WTC11 (cell line): ENCODE measurements around the gene PIGX. TPM values are rescaled to one million over a fixed set of nuclear protein-coding genes. Genes with fewer than 3 reads are reported as not detected.

Source experiments
- ATAC-seq: fragments of 200-7000 bp; cut with Tn5 transposase; 2 replicates; pipeline ENCODE4 v1.10.0; 2021; ENCODE audit warnings: mild to moderate bottlenecking, moderate library complexity
- CTCF ChIA-PET: fragments of 300-600 bp; sonication (Branson Sonifier 250); formaldehyde crosslinking; loops from one replicate; lab custom pipeline; 2021; ENCODE audit warnings: antibody characterized with exemption; lab: Charles Lee
- POLR2A ChIA-PET: fragments of 350-600 bp; sonication (Branson Sonifier 250); formaldehyde crosslinking; loops from one replicate; lab custom pipeline; 2021; ENCODE audit warnings: antibody characterized with exemption; lab: Charles Lee
- DNase-seq: peaks from one replicate; pipeline ENCODE4 v3.0.0; 2021; ENCODE audit warnings: low spot score
- H3K27ac Mint-ChIP-seq: 2 replicates; pipeline ENCODE4 v1.8.0; 2021; ENCODE audit warnings: mixed read lengths
- H3K27me3 Mint-ChIP-seq: 2 replicates; pipeline ENCODE4 v1.8.0; 2021; ENCODE audit warnings: low read depth, mild to moderate bottlenecking, moderate library complexity, mixed read lengths
- H3K36me3 Mint-ChIP-seq: 2 replicates; pipeline ENCODE4 v1.8.0; 2021; ENCODE audit warnings: mixed read lengths
- H3K4me1 Mint-ChIP-seq: 2 replicates; pipeline ENCODE4 v1.8.0; 2022; ENCODE audit warnings: mixed read lengths
- H3K4me3 Mint-ChIP-seq: 2 replicates; pipeline ENCODE4 v1.8.0; 2021; ENCODE audit warnings: mild to moderate bottlenecking, moderate library complexity, mixed read lengths
- H3K9me3 Mint-ChIP-seq: 2 replicates; pipeline ENCODE4 v1.8.0; 2021; ENCODE audit warnings: mixed read lengths
- ATF1 ChIP-seq: sonication (generic); formaldehyde crosslinking; IDR thresholded peaks from 2 replicates; pipeline ENCODE4 v1.8.1; 2023; ENCODE audit warnings: mild to moderate bottlenecking, moderate library complexity, missing genetic modification reagents
- ESRRA ChIP-seq: sonication (generic); formaldehyde crosslinking; IDR thresholded peaks from 2 replicates; pipeline ENCODE4 v1.8.1; 2022; ENCODE audit warnings: mild to moderate bottlenecking, missing genetic modification reagents, borderline replicate concordance
- FOXJ3 ChIP-seq: sonication (generic); formaldehyde crosslinking; IDR thresholded peaks from 2 replicates; pipeline ENCODE4 v1.9.0; 2021; ENCODE audit warnings: missing genetic modification reagents, mild to moderate bottlenecking, borderline replicate concordance
- JAZF1 ChIP-seq: fragments of 250-450 bp; sonication (Bioruptor Pico); IDR thresholded peaks from 2 replicates; pipeline ENCODE4 v1.9.0; 2021; ENCODE audit warnings: moderate library complexity, mild to moderate bottlenecking, inconsistent platforms
- MAX ChIP-seq: sonication (generic); formaldehyde crosslinking; IDR thresholded peaks from 2 replicates; pipeline ENCODE4 v1.8.0; 2022; ENCODE audit warnings: mild to moderate bottlenecking, missing genetic modification reagents
- NFYB ChIP-seq: sonication (generic); formaldehyde crosslinking; conservative IDR thresholded peaks from 2 replicates; pipeline ENCODE4 v1.8.0; 2022; ENCODE audit warnings: low read depth, missing genetic modification reagents
- TCF7 ChIP-seq: sonication (generic); formaldehyde crosslinking; IDR thresholded peaks from 2 replicates; pipeline ENCODE4 v1.8.0; 2022; ENCODE audit warnings: mild to moderate bottlenecking, low read depth, missing genetic modification reagents, moderate library complexity
- TEAD4 ChIP-seq: sonication (generic); formaldehyde crosslinking; IDR thresholded peaks from 2 replicates; pipeline ENCODE4 v1.8.0; 2022; ENCODE audit warnings: mild to moderate bottlenecking, missing genetic modification reagents
- ZNF317 ChIP-seq: sonication (generic); formaldehyde crosslinking; IDR thresholded peaks from 2 replicates; pipeline ENCODE4 v1.8.1; 2023; ENCODE audit warnings: low read depth, mild to moderate bottlenecking, moderate library complexity, missing genetic modification reagents, borderline replicate concordance
- total RNA-seq: library from RNA; stranded (reverse); gene quantifications from 3 replicates; pipeline ENCODE4 v1.2.3, GENCODE V29; 2021
- TF ChIP-seq, protein P1 (sequence below): sonication (generic); formaldehyde crosslinking; IDR thresholded peaks from 2 replicates; pipeline ENCODE4 v1.8.1; 2023; ENCODE audit warnings: mild to moderate bottlenecking, moderate library complexity, missing genetic modification reagents
- TF ChIP-seq, protein P2 (sequence below): sonication (generic); formaldehyde crosslinking; IDR thresholded peaks from 2 replicates; pipeline ENCODE4 v1.8.0; 2022; ENCODE audit warnings: mild to moderate bottlenecking, missing genetic modification reagents
- TF ChIP-seq, protein P3 (sequence below): fragments of 250-450 bp; sonication (Bioruptor Pico); IDR thresholded peaks from 2 replicates; pipeline ENCODE4 v1.8.0; 2021; ENCODE audit warnings: mild to moderate bottlenecking

Gene PIGX
- total RNA-seq, 1 experiment from 2014 or later, result 12.8 TPM

DNA sequence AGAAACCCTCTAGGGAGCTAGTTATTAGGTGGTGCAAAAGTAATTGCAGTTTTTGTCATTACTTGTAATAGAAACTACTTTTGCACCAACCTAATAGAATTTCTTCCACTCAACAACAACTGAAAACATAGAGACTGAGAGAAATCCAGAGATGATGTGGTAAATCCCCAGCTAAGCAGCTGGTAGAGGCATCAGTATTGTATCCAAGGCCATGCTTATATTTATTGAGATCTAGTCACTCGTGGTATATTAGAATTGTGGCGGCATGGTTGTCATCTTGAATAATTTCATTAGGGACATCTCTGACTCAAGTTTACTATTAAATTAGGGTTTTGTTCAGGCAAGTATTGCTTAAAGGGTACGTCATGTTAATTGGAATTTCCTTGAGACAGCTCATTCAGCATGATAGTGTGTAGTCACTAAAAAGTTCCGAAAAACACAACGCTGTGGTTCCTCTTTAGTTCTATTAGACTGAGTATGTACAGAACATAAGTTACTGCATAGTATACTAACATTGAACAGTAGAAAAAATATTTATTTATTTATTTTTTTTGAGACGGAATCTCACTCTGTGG lies 62.8 kb downstream of the PIGX start:
- H3K9me3 Mint-ChIP-seq, result peaks cover 18% of the 10 kb centered on the region

GRCh38 chr3:196775938-196776337 lies 63.8 kb downstream of the PIGX start:
- CTCF ChIA-PET, result no interaction called here

More for the DNA sequence above, 62.8 kb downstream of the PIGX start:
- no peak for ATAC-seq
- ChIA-PET CTCF (interaction anchor here (1.2 kb wide), 1 partner anchor 246 kb away, joined by 3 read pairs; no protein-coding TSS in a partner anchor), POLR2A (no interaction called here)
- H3K36me3 Mint-ChIP-seq, result peaks cover 32% of the 10 kb centered on the region
- no peak for DNase-seq
- peak overlapping the region; percentile 87 for H3K27ac Mint-ChIP-seq
- peaks cover 35% of the 10 kb centered on the region for H3K4me1 Mint-ChIP-seq
- no peak overlapping the region for H3K4me3 Mint-ChIP-seq
- H3K27me3 Mint-ChIP-seq, result no peaks in the 10 kb centered on the region
- no peak for TF ChIP-seq TEAD4 (CRISPR knock-in tag)

GRCh38 chr3:196777836-196778235 lies 65.7 kb downstream of the PIGX start:
- H3K4me3 Mint-ChIP-seq, result no peak overlapping the region
- peaks cover 41% of the 10 kb centered on the region for H3K36me3 Mint-ChIP-seq
- H3K27ac Mint-ChIP-seq, result peak overlapping the region; percentile 44; the same call in 1 of the 2 replicates
- CTCF ChIA-PET, result no interaction called here
- TF ChIP-seq NFYB, result no peak
- no peak for TF ChIP-seq JAZF1 (CRISPR knock-in tag)
- no peak for TF ChIP-seq TCF7
- TF ChIP-seq FOXJ3 (CRISPR knock-in tag), result no peak
- TF ChIP-seq ESRRA, result no peak
- ATAC-seq (no peak), DNase-seq (no peak)
- peaks cover 26% of the 10 kb centered on the region for H3K4me1 Mint-ChIP-seq
- H3K9me3 Mint-ChIP-seq, result peaks cover 19% of the 10 kb centered on the region
- POLR2A ChIA-PET, result no interaction called here
- no peaks in the 10 kb centered on the region for H3K27me3 Mint-ChIP-seq

More at GRCh38 chr3:196775938-196776337, 63.8 kb downstream of the PIGX start:
- no peak for ATAC-seq
- POLR2A ChIA-PET, result no interaction called here
- no peaks in the 10 kb centered on the region for H3K27me3 Mint-ChIP-seq
- no peak overlapping the region for H3K4me3 Mint-ChIP-seq
- peaks cover 23% of the 10 kb centered on the region for H3K9me3 Mint-ChIP-seq
- peaks cover 35% of the 10 kb centered on the region for H3K36me3 Mint-ChIP-seq
- TF ChIP-seq MAX (CRISPR knock-in tag), result no peak
- no peak for TF ChIP-seq ZNF317 (CRISPR knock-in tag)
- TF ChIP-seq, all 79 proteins: peak for 0
- Mint-ChIP-seq H3K4me1 (peaks cover 35% of the 10 kb centered on the region), H3K27ac (peak overlapping the region; percentile 11)
- DNase-seq, result no peak

- TF ChIP-seq, protein P1, sequence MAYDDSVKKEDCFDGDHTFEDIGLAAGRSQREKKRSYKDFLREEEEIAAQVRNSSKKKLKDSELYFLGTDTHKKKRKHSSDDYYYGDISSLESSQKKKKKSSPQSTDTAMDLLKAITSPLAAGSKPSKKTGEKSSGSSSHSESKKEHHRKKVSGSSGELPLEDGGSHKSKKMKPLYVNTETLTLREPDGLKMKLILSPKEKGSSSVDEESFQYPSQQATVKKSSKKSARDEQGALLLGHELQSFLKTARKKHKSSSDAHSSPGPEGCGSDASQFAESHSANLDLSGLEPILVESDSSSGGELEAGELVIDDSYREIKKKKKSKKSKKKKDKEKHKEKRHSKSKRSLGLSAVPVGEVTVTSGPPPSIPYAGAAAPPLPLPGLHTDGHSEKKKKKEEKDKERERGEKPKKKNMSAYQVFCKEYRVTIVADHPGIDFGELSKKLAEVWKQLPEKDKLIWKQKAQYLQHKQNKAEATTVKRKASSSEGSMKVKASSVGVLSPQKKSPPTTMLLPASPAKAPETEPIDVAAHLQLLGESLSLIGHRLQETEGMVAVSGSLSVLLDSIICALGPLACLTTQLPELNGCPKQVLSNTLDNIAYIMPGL (CRISPR knock-in tag), result no peak
- TF ChIP-seq ATF1 (CRISPR knock-in tag), result no peak
- TF ChIP-seq, protein P2, sequence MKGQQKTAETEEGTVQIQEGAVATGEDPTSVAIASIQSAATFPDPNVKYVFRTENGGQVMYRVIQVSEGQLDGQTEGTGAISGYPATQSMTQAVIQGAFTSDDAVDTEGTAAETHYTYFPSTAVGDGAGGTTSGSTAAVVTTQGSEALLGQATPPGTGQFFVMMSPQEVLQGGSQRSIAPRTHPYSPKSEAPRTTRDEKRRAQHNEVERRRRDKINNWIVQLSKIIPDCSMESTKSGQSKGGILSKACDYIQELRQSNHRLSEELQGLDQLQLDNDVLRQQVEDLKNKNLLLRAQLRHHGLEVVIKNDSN, result no peak
- TF ChIP-seq, protein P3, sequence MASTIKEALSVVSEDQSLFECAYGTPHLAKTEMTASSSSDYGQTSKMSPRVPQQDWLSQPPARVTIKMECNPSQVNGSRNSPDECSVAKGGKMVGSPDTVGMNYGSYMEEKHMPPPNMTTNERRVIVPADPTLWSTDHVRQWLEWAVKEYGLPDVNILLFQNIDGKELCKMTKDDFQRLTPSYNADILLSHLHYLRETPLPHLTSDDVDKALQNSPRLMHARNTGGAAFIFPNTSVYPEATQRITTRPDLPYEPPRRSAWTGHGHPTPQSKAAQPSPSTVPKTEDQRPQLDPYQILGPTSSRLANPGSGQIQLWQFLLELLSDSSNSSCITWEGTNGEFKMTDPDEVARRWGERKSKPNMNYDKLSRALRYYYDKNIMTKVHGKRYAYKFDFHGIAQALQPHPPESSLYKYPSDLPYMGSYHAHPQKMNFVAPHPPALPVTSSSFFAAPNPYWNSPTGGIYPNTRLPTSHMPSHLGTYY (CRISPR knock-in tag), result no peak
- H3K9me3 Mint-ChIP-seq, result peaks cover 23% of the 10 kb centered on the region
- peak overlapping the region; percentile 62; the same call in 1 of the 2 replicates for H3K27ac Mint-ChIP-seq
- H3K36me3 Mint-ChIP-seq, result peaks cover 51% of the 10 kb centered on the region
- no peaks in the 10 kb centered on the region for H3K27me3 Mint-ChIP-seq
- peaks cover 23% of the 10 kb centered on the region for H3K4me1 Mint-ChIP-seq
- DNase-seq (no peak), ATAC-seq (no peak)
- H3K4me3 Mint-ChIP-seq, result no peak overlapping the region
- ChIA-PET POLR2A (no interaction called here), CTCF (no interaction called here)
Observed at GRCh38 chr3:196778755-196779154, 66.6 kb downstream of the PIGX start.
